Dermis blood vessel endothelial cell (primary cell): ENCODE measurements around the gene GRID1. TPM values are rescaled to one million over a fixed set of nuclear protein-coding genes. Genes with fewer than 3 reads are reported as not detected.
"Not testable (repeated sequence)": the region's sequence is repeated elsewhere in the genome, so short reads cannot be mapped to it uniquely, and the experiment has no call there.

Experiments used
- DNase-seq: peaks from one replicate; pipeline ENCODE4 v3.0.0; 2010
- total RNA-seq: library from RNA; depleted of rRNA; stranded (reverse); fragments of >200 nt; gene quantifications from 2 replicates; pipeline ENCODE4 v1.2.3, GENCODE V29; 2014

GRID1 gene
- total RNA-seq, 1 donor from 2014 or later = not detected

DNA sequence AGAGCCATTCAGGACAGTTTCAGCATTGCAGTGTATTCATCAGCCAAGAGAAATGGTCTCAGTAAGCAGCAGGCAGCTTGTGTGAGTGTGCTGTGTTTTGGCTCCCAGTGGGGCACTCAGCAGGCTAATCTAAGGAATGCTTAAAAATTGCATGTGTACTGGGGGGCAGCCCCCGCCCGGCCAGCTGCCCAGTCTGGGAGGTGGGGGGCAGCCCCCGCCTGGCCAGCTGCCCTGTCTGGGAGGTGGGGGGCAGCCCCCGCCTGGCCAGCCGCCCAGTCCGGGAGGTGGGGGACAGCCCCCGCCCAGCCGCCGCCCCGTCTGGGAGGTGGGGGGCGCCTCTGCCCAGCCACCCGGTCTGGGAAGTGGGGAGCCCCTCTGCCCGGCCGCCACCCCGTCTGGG, 116.2 kb downstream of the GRID1 start:
- no peak for DNase-seq

DNA sequence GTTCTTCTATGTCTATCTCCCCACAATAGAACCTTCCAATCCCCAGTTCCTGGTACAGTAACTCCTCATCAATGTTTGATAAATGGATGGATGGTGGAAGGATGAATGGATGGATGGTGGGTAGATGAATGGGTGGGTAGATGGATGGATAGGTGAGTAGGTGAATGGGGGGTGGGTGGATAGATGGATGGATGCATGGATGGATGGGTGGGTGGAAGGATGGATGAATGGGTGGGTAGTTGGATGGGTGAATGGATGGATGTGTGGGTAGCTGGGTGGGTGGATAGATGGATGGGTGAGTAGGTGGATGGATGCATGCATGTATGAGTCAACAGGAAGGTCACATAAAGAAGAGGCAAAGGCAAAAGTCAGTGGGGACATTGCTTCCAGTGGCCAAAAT, 116.8 kb downstream of the GRID1 start:
- DNase-seq = no peak

DNA sequence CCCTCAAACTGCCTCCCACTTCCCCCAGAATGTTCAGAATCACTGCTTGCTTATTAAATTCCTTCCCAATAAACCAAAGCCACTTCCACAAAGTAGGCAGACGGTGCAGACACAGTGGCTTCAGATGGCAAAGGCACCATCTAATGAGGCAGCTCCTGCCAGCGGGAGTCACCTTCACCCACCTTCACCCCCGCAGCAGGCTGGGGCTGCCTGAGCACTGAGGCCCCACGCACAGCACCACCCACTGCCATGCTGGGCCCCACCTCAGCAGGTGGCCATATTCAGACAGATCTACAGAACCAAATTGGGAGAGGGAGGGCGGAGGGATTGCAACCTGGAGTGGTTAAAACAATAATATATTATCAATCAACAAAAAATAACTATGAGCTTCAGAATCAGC, 118.5 kb downstream of the GRID1 start:
- DNase-seq = no peak

DNA sequence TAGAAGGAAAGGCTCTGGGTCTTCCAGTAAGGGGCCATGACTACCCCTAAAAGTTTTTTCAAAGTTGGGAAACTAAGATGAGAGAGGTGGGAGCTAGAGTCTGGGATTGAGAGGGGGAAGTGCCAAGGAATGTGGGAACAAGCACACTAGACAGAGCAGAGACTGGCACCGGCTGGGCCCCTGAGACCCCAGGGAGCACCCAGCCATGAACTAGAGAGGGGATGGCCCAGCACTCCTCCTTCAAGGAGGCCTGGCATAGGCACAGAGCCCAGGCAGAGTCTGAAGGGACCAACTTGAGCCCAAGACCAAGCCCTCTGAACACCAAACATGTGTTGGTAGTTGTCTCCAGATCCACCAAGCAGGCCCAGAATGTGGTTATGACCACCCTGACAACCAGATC, 119.0 kb downstream of the GRID1 start:
- DNase-seq = no peak

DNA sequence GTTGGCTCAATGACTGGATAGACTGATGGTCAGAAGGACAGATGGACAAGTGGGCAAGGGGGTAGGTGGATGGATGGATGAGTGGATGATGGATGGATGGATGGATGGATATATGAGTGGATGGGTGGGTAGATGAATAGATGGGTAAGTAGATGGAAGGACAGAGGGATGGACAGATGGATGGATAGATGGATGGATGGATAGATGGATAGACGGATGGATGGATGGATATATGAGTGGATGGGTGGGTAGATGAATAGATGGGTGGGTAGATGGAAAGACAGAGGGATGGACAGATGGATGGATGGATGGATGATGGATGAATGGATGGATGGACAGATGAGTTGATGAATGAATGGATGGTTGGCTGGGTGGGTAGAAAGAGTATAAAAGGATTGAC, 119.5 kb downstream of the GRID1 start:
- DNase-seq = no peak

DNA sequence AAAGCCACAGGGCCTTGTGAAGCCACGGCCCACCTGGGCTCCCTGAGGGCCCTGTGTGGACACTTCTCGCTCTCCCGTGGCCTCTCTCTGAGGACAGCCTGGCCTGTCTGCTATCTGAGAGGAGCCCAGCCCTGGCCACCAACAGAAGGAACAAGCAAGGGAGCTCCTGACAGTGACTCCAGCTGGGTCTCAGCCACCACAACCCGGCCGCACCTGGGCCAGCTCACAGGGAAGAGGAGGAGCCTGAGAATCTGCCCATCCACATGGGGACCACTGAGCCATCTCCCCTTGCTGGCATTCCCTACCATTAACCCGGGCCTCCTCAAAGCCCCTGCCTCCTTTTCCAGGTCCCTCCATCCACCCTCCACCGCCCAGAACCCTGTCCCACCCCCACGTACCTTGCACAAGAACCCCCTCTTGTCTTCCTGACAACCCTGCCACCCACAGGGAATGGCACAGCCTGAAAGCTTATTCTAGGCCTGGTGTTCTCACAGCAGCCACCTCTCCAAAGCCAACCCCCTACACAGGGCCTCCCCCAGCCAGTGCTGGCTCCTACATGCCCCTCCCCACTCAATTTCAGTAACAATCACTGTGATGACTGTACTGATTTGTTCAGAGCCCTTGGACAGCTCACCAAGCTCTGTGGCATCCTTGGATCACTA, 120.2 kb downstream of the GRID1 start:
- DNase-seq = no peak

DNA sequence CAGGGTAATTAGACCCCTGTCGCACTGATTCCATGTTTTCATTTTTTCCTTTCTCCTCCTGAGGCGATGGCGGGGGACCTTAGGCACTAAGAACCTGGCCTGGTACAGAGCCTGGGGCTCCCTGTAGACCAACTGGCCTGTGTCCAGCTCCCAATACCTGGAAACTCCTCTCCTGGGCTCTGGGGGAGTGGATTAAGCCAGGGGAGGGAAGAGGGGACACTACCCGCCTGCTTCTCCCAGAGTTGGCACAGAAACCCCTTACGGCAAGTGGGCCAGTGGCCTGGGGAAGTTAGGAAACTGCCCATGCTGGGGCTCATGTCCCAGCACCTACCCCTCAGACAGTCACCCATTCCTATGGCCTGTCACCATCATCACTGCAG, 121.6 kb downstream of the GRID1 start:
- no peak for DNase-seq

DNA sequence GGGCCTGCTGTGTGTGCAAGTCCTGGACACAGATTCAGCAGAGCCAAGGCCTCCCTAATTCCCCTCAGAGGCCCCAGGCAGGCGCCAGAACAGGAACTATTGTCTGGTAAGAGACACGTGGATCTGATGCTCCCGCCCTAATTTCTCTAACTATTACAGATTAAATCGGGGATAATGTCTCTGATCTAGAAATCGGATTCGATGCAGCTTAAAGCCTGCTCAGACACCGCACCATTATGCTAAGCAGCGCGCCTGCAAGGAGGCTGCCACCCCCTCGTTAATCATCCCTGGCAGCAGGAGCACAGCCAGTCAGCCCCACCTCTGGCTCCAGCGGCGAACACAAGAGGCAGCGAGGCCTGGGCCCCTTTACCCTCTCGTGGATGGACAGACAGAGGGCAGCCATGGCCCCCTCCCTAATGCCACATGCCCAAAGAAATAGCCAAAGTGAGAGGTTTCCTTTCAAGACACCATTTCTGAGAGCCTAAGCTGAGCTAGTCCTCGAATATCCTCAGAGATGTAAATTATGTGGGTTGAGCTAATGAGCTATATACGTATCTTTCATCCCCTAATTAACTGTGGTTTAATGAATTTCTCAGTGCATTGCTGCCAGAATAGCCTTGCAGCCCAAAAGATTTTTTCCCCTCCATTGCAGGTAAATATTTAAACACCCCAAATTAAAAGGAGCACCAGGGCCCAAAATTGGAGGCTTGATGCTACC, 122.1 kb downstream of the GRID1 start:
- no peak for DNase-seq

DNA sequence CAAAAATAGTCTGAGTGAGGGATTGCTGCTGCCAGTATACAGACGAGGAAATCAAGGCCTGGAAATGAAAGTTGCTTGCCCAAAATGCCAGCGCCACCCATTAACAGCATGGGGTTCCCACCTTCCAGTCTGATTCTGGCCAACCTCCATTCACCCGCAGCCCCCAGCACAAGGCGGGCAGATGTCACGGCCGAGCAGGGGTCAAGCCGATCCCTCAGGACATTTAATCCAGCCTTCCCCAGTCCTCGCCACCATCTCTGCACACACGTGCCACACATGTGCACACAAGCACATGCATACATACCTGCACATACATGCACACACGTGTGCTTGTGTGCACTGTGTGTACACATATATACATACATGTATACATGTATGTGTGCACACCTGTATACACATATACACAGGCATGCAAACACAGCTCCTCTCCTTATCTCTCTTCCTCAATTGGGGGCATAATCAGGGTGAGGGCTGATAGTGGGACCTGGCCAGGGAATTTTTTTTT, 122.9 kb downstream of the GRID1 start:
- DNase-seq = no peak

DNA sequence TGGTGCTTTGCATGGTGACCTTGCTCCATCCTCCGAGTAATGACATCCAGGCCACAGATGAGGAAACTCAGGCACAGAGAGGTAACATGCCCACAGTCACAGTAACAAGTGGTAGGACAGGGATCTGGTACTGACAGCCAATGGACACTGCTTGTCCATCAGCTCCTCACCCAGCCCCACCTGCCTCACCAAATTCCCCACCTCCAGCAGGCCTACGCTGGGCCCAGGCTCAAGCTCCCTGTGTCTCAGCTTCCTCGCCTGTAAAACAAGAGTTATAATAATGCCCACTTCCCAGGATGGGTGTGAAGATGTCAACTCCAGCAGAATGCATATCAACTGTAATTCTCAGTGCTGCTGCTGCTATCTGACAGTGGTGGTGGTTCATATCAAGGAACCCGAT, 123.8 kb downstream of the GRID1 start:
- DNase-seq = no peak

DNA sequence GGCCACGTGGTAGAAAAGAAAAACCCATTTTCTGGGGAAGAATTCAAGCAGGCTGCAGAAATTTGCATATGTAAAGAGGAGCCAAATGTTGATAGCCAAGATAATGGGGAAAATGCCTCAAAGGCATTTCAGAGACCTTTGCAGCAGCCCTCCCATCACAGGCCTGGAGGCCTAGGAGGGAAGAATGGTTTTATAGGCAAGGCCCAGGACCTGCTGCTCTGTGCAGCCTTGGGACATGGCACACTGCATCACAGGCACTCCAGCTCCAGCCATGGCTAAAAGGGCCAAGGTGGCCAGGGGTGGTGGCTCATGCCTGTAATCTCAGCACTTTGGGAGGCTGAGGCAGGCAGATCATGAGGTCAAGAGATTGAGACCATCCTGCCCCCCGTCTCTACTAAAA, 128.5 kb downstream of the GRID1 start:
- DNase-seq = not testable (repeated sequence)

DNA sequence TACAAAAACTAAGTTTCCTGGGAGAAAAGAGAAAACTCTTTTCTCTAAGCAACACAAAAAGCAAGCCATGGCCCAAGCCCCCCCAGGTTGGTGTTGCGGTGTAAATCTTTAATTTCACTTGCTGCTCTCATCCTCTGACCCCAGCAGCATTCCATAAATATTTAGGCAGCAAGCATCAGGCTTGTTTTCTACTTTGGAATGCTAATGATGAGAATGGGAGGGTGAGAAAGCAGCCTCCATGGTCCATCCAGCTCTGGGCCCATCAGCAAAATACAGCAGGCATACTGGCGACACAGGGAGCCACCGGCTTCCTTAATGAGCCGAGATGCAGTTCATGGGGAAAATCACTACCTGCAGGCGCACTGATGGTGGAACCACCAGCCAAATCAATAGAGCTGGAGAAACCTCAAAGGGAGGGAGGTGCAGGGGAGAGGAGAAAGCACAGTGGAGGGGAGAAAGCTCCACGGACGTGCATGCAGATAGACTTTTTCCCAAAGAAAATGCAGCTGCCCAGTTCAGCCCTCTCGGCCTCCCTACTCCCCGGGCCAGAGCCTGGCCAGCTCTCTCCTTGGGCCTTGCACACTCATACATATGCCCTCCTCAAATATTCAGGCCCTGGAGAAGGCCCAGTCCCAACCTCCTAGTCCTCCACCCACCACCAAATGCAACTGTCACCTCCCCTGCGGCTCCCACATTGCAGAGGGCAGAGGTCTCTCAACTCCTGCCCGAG, 131.9 kb downstream of the GRID1 start:
- no peak for DNase-seq

DNA sequence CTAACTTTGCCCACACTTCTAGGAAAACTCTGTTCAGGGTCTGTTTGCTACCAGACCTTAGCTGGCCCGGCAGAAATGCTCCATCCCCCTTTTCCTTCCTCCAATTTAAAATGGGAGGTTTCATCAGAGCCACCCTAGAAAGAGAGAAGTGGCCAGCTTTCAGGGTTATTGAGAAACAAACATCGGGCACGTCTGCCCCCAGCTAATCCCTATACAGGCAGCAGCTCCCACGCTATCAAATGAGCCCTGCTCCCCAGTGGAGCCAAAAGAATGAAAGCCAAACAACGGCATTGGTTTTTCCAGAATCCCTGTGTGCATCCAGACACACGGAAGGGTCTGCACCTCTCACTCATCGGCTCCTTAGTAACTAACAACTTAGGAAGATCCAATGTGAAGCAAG, 132.5 kb downstream of the GRID1 start:
- no peak for DNase-seq

DNA sequence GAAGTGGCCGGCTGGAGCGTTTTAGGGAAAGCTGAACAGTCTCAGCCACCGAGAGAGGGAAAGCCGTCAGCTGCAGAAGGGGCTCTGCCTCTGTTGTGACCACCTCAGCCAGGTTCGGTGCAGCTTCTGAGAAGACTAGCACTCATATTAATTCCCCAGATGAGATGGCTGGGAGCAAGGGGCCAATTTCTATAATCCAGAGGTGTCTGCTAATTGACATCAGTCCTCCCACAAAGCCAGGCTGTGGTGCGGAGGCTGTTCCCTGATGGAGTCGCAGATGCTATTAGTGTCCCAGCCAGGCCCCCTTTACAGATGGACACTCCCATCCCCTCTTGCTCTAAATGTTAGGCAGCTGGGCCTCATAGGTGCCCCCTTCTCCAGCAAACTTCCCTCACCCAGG, 133.5 kb downstream of the GRID1 start:
- no peak for DNase-seq

DNA sequence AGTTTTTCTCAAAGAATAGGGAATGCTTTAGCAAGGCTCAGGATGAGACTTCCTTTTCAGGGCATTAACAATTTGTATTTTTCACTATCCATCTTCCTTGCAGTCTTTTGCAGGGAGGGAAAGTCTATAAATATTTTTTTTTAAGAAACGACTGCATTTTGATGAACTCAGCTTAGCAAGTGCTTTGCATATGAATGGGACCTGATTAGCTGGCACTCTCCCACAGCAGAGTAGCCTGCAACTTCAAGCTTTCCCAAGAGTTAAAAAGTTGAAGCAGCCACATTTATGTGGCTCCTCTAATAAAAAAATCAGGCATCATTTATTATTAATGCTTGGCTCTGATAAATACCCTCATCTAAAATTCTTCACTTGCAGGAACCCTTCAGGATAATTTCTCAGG, 134.0 kb downstream of the GRID1 start:
- no peak for DNase-seq

DNA sequence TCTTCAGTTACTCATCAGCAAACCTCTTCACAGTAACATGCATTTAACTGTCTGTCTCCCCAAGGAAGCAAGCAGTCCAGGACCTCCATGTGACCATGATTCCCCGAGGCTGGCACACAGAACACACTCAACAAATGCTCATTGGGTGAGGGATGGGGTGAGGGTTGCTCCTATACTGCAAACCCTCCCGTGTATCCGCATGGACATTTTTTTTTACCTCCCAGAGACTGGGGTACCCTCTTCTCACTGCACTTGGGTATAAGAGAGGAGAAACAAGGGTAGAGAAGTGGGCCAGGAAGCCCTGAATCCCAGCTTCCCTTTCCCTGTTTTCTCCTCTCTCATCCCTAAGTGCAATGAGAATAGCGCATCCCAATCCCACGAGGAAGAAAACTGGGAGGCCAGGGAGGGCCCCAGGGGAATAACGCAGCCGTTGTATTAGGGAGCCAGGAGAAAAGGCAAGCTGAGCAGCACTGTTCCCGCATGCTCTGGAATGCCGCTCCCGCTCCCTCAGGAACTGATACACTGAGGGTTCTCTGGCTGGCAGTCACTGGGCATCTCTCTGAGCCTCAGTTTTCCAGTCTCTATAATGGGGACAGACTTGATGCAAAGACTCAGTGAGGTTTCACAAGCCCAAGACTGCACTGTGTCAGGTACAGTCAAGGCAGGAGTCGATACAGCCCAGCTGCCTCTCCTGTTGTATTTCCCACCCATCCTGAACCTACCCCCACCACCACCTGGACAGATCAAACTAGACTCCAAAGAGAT, 134.6 kb downstream of the GRID1 start:
- no peak for DNase-seq

DNA sequence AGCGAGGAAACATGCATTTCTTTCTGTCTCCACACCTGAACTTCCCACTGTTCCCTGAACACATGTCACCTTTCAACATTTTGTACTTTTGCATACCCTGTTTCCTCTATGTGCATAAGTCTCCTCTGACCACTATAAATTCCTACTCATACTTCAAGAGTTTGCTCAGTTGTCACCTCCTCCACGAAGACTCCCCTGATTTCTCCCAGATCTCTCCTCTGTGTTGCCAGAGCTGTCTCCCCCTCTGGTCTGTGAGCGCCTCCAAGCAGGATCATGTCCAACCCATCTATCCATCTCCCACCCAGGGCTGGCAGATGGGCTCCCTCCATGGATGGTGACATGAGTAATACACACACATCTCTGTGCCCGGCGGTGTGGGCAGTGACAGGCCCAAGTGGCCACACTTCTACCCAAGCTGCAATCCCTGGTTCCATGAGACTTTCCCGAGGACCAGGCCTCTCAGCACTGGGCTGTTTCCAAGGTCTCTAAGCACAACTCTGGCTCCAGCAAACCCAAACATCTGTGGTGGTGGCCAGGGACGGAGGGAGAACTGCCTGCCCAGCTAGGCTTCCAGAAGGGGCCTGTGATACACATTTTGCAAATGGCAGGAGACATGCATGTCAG, 135.9 kb downstream of the GRID1 start:
- no peak for DNase-seq

DNA sequence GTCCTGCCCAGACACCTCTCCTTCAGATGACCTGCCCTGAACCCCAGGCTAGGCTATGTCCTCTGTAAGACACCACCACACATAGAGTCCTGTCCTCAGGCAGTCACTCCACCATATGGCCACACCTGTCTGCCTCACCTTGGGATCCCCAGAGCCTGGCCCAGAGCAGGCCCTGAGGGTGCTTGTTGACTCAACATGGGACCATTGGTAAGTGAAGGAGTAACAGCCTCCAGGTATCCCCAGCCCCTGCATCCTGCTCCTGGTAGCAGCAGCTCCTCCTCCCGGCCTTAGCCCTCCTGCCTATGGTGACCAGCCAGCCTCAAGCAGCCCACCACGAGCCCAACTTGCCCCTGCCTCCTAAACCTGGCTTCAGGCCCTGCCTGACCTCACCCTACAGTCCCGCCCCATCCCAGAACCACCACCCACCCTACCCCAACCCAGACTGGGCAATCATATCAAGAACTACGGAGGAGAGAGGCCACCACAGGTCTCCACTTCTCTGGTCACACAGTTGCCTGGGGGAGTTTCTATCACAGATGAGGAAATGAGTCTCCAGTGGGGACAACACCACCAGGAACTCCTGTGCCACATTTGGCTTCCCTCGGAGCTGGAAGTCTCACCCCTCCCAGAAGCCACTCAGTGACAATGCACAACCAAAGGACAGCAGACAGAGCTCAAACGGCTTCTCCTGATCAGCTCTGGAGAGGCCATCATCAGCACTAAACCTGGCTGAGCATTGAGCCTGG, 136.6 kb downstream of the GRID1 start:
- no peak for DNase-seq

DNA sequence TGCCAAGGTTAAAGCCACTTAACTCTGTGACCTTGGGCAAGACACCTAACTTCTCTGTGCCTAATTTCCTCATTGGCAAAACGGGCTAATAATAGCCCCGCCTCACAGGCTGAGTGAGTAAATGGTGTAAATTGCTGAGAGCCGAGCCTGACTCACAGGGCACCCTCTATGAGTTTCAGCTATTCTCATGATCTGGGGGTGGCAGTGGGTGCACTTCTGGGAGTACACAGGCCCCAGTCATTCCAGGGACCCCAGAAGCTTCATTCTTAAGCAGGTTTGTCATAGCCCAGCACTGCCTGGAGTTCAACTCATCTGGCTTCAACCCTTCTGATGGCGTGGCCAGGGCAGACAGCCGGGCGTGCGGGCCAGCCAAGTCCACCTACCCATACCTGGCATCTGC, 137.2 kb downstream of the GRID1 start:
- DNase-seq = no peak

DNA sequence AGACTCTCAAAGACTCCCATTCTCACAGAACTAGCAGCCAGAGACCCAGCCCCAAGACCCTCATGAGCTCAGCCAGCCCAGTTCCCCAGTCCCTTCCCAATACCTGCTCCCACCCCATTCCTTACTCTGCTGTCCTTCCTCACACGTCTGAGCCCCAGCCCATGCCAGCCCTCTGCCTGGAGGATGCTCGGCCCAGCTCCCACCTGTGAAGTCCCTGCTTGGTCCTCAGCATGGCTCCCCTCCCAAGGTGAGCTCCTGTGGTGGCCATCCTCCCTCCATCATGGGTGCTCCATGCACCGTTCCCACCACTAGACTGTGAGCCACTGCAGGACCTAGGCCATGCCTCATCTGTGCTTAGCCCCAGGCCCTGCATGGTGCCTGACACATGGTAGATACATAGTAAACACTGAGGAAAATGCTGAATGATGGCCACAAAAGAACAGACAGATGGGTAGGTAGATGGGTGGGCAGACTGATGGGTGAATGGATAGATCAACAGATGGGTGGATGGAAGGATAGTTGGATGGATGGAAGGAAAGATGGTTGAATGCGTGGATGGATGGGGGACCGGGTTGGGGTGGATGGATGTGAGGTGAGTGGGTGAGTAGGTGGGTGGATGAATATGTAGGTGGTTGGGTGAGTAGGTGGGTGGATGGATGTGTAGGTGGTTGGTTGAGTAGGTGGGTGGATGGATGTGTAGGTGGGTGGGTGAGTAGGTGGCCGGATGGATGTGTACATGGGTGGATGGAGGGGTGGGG, 138.9 kb downstream of the GRID1 start:
- DNase-seq = no peak

DNA sequence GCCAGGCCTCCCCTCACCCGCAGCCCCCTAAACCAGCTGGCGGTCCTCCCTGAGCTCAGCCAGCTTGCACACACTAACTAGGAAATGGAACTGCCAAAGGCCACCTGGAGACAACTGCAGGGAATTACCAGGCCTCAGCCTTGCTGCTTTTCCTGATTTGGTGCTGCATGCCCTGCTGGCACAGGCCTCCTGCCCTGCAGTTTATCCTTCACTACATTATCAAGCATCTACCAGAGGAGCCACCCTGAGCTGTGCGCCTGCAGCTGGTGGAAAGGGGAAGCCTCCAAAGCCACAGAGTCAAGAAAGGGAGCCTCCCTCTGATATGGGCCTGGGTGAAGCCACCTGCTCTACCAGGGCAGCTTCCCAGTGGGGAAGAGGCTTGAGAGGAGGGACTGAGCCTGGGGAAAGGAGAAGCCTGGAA, 139.8 kb downstream of the GRID1 start:
- no peak for DNase-seq
